Left kidney (tissue), 2 donors: Measurements from ENCODE around the gene MYMK. TPM values are rescaled to one million over a fixed set of nuclear protein-coding genes. Genes with fewer than 3 reads are reported as not detected.

Experiments used
- DNase-seq: peaks from one replicate; pipeline ENCODE4 v3.0.0-alpha.2; 2013
- polyA plus RNA-seq: library from polyadenylated mRNA; unstranded; fragments of 120-200 nt; gene quantifications from one replicate; pipeline ENCODE4 v1.2.1, GENCODE V29; 2013; ENCODE audit not compliant: insufficient read length

Gene MYMK
- polyA plus RNA-seq, 1 donor = 0.37 TPM

DNA sequence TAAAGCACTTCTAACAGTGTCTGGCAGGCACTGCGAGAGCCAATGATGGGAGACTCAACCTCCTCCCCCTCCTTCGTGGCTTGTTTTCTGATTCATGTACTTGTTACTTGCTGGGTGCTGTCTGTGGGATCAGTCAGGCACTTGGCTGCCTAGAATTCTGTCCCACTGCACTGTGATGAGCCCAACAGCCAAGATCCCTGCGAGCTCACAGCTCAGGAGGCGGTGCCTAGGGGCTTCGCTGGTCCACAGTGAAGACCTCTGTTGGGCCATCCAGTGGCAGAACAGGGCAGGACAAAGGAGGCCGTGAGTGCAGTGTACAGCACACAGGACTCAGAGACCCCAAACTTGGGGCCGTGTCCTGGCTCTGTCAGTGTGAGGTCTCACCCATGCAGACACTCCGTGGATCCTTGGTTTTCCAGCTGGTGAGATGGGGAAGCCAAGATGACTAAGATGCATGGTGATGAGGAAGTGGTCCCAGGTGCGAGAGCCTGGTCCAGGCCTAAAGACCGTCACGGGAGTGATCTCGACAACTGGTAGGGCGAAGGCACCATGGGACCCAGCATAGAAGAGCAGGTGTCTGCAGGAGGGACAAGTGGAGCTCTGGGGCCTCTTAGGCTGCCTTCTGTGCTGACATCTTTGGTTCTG lies 19.5 kb downstream of the MYMK start:
- DNase-seq = no peak

DNA sequence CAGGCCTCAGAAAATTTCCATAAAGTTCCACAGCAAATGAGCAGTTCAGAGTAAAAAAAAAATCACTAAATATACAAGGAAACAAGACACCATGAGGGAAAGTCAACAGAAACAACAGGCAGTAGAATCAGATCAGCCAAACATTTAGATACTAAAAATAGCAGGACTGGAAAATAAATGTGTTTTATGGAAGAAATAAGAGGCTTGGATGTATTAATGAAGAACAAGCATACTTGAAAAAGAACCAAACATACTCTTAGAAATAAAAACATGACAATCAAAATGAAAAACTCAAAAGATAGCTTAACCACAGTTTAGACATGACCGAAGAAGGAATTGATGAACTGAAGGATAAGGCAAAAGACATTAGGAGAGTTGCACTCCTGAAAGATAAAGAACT lies 22.6 kb downstream of the MYMK start:
- no peak for DNase-seq

DNA sequence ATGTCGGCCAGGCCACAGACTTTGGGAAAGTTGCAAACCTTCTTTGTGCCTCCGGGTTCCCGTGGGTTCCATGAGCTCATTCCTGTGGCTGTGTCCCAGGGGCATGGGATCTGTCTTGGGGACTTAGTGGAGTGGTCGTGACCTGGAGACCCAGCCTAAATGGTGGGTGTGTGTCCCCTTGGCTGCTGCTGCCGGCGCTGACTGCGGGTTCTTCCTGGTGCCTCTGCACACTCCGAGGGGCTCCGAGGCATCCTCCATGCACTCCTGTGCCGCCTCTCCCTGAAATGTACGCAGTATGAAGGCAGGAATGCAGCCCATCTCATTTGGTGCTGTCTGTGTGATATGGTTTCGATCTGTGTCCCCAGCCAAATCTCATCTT lies 24.9 kb downstream of the MYMK start:
- DNase-seq = no peak

DNA sequence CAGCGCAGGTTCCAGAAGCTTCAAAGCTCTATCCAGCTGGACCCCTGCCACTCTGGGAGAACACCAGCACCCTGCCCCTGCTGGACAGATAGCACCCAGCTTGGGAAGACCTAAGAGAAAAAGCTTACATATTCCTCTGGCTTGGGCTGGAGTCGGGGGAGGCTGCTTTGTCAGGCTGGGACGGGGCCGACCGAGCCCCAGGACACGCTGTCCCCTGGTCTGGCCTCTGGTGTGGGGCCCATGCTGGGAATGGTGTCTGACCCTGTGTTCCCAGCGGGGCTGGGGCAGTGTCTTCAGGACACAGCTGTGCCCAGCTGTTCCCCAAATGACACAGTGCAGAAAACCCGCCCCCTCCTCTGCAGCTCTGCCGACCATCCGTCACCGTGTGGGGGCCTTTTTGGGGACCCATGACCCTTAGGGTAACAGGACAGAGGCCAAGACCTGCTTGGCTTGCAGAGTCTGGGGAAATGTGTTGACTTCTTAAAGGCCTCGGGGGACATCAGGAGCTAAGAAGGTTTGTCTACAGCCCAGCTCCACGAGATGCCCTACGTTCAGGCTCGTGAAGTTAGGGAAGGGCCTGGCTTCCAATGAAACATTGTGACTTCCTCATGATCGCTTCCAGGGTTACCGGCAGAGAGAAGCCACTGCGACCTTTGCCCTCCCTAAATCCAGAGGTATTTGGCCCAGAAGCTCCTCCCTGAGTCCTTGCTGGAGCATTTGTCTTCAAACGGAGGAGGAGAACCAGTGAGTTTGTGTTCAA lies 25.4 kb downstream of the MYMK start:
- no peak for DNase-seq

DNA sequence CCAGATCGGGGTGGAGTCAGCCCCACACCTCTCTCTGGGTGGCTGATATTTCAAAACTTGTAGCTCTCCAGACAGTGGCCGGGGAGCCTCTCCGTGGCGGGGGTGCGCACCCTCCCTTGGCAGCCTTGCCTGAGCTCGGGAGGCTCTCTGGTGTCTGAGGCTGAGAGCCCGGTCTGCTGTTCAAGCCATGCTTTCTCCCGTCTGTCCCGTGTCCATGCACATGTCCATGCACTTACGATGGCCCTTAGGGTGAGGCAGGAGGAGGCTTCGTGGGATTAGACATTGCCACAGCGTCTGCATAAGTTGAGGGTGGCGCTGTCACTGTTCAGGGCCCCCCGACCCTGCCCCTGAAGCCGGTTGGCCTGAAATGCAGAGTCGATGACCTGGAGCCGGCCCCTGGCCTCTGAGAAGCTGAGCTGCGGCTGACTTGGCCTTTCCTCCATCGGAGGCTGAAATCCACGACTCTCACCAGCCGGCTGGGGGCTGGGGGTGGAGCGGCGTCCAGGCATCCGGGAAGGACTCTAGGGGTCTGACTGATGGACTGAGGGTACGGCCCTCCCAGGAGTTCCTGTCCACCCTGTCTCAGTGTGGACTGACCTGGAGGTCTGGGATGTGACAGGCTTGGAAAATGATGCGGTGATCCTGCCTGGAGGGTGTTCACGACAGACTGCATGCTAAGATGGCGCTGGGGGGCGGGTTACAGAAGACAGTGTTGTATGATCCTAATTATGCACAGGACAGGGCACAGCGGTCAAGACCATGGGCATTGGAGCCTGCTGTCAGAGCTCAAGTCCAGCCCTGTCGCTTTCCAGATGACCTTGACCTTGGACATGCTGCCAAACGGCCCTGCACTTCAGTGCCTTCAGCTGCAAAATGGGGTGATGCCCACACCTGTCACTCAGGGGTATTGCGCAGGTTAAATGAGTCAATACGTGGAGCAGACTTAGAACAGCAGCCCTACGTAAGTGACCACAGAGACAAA lies 27.6 kb downstream of the MYMK start:
- DNase-seq = no peak

DNA sequence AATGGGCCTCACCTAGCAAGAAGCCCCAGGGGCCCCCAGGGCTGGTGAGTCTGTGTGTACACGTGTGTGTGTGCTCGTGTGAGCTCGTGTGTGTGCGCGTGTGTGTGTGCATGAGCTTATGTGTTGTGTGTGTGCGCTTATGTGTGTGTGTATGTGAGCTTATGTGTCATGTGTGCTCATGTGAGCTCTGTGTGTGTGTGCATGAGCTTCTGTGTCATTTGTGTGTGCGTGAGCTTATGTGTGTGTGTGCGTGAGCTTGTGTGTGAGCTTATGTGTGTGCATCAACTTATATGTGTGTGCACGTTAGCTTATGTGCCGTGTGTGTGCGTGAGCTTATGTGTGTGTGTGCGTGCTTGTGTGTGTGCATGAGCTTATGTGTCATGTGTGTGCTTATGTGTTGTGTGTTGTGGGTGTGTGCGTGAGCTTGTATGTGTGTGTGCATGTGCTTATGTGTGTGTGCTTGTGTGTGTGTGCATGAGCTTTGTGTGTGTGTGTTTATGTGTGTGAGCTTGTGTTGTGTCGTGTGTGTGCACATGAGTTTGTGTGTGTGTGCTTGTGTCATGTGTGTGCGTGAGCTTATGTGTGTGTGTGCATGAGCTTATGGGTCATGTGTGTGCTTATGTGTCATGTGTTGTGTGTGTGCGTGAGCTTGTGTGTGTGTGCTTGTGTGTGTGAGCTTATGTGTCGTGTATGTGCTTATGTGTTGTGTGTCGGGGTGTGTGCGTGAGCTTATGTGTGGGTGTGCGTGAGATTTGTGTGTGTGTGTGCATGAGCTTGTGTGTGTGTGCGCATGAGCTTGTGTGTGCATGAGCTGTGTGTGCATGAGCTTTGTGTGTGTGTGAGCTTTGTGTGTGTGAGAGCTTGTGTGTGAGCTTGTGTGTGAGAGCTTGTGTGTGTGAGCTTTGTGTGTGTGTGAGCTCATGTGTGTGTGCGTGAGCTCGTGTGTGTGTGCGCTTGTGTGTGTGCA lies 29.1 kb downstream of the MYMK start:
- DNase-seq = no peak

DNA sequence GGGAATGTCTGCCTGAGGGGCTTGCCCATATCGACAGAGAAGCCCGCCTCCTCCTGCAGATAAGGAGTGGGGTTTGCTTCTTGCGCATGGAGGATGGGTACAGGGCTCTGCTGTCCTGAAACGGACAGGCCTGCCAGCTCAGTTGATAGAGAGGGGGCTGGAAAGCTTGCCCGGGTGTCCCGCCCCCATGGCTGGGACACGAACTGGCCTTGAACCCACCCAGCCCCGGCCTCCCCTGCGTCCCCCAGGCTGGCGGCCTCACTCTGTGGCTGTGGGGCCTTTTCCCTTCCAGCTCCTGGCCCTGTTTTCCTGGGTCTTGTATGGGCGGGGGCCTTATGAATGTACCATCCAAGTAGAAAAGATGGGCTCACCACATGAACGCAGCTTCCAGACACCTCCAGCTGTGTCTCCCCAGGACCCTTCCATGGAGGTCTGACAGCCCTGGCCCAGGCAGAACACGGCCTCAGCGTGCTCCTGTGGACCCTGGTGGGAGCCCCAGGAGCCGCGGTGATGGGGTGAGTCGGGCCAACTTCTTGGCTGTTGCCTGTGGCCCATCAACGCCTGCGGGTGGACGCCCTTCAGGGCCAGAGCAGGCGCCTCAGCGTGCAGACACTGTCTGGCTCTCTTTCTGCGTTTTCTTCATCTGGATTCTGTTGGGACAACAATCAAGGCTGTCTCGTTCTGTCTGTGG lies 30.0 kb downstream of the MYMK start:
- no peak for DNase-seq

DNA sequence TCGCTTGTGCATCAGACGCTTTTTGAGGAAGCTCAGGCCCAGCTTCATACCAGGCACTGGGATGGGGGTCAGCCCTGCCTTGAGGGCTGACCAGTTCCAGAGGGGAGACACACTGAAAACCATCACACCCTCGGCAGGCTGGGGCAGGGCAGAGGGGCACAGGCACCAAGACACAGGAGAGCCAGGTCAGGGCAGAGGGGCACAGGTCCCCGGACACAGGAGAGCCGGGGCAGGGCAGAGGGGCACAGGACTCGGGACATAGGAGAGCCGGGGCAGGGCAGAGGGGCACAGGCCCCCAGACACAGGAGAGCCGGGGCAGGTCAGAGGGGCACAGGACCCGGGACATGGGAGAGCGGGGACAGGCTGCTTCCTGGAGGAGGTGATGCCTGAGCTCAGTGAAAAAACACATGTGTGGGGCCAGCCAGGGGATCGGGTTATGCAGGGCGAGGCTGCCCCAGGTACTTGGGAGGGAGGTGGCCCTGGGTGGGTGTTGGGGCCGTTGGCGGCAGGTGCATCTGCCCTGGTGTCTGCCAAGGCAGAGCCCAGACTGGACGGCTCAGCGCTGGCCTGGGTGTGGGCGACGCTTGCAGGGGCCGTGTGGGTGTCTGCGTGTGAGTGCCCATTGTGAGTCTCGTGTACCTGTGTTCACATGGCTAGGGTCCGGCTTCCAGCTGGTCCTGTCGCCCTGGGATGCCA lies 30.8 kb downstream of the MYMK start:
- DNase-seq = no peak

DNA sequence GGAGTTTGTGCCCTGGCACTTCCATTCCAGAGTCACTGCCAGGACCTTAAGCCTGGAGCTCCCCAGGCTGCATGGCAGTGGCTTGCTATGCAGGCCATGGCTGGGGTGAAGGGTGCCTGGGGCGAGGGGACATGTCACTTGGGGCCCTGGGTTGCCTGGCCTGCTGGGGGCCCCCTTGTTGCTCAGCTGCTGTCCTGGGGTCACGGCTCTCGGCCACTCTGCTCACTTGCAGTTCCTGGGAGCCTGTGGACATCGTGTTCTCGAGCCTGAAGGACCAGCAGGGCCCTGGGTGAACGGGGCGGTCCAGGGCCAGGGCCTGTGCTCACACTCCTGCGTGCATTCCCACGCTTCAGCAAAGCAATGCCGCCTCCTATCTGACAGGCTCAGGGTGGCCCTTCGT lies 31.3 kb downstream of the MYMK start:
- no peak for DNase-seq

DNA sequence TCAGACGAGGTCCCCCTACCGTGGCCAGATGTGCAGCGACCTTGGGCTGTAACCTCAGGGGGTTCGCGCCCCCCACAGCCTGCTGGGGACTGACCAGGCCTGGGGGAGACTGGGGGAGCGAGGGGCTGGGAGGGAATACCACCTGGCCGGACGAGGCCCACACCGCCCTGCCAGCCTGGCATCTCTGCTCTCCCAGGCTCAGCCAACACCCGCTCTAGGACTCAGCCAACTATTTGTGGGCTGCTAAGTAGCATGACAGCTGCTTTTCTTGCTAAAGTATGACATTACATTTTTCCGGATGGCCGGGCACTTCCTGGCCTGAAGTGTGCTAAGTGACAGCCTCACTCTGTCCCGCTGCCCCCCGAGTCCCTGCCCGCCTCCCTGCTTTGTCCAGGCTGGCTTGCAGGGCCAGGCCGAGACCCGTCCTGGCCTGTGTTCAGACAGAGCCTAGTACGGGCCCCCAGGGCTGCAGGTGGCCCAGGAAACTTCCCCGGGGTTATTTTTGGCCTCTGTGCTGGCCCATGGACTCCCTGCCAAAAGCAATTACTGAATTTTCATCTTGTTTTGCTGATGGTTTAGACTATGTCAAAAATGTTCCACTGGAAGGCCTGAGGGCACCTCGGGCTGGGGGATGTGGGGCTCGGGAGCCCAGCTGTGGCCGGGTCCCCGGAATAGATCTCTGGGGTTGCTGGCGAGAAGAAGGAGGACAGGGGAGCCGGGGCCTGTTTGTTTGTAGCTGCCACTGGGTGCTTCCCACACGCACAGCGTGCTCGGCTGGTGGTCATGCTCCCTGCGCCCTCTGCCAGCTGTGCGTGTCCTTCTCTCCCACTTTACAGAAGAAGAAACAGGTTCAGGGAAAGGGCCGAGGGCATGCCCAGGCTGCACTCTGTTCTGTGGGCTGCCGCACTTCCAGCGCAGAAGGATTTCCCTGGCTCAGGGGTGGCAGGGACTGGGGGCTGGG lies 32.4 kb downstream of the MYMK start:
- DNase-seq = no peak

DNA sequence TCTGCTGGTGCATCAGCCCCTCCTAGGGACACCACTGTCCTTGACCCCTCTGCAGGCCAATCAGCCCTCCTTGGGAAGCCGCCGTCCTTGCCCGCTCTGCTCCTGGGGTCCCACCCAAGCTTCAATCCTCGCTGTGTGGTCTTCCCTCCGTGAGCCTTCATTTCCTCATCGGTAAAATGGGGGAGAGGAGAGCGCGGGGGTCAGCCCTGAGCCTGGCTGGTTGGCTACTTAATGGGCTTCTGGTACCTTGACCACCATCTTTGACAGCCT lies 33.2 kb downstream of the MYMK start:
- no peak for DNase-seq

DNA sequence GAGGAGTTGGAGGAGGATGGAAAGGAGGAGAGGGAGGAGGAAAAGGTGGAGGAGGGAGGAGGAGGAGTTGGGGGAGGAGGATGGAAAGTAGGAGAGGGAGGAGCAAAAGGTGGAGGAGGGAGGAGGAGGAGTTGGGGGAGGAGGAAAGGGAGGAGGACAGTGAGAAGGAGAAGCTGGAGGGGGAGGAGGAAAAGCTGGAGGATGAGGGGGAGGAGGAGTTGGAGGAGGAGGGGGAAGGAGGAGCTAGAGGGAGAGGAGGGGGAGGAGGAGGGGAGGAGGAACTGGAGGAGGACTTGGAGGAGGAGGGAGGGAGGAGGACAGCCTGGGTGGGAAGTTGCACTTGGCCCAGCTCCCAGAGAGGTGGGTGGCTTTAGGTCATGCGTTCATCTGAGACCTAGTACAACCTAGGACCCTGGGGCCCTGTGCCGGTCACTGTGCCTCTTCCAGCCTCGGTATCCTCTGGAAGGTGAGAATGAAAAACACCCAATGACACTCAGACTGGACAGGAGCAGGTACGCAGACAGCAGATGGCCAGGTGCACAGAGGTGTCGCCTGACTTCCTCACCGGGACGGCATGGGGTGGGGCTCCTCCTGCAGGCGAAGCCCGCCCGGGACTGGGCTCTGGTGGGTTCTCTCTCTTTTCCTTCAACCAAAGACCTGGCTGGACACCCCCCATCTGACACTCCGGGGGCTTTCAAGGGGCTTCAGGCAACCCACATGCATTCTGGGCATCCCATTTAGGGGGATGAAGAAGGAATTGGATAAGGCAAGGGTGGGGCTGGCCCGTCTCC lies 33.7 kb downstream of the MYMK start:
- DNase-seq = no peak

DNA sequence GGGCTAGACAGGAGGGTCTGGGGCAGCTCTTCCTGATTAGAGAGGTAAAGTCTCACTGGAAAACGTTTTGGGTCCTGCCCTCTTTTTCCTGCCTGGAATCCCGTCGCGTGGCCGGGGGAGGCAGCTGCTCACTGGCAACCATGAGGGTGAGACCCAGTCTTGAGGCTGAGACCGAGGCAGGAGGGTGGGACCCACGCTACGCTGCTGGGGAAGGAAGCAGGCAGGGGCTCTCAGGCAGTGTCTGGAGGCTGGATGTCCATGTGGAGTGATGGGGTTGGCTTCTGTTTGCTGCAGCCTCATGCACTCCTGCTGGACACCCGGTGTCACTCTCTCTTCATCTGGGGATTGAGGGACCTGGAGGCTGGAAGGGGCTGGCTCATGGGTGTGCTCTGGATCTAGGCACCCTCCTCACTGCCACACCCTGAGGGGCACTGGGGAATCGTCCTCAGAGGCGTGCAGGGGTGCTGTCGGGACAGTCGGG lies 34.5 kb downstream of the MYMK start:
- DNase-seq = no peak

DNA sequence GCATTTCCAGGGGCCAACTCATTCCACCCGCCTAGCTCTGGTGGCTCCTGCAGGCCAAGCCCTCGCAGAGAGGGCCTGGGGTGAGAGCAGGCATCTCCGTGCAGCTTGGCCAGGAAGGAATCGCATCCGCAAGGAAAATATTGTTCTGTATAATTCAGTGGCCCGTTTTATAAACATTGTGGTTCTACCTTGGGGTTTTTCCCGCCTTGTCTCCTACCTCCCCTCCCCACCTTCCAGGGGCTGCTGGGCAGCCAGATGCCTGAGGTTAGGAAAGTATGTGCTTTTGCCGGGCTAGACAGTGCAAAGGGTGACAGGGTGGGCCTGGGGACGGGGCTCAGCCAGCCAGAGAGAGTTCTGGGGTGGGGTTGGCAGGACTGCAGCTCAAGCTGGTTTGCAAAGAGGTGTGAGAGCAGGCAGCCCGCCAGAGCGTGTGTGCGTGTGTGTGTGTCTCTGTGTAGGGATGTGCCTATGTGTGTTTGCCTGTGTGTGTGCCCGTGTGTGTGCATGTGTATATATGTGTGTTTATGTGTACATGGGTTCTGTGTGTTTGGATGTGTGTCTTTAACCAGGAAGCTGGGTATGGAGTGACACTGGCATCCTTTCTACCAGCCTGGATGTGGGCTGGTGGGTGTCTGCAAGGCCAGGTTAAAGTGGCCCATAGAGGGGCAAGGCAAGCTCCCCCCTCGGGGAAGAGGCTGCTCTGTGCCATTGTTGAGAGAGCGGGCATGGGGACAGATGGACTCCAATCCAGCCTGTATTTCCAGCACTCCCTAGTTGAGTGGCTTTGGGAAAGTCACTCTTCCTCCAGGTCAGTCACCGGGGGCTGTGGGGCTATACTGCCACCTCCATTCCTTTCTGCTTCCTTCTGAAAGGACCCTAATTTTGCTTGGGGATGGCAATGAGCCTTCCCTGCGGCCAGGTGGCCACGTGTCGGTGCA lies 35.2 kb downstream of the MYMK start:
- DNase-seq = no peak

DNA sequence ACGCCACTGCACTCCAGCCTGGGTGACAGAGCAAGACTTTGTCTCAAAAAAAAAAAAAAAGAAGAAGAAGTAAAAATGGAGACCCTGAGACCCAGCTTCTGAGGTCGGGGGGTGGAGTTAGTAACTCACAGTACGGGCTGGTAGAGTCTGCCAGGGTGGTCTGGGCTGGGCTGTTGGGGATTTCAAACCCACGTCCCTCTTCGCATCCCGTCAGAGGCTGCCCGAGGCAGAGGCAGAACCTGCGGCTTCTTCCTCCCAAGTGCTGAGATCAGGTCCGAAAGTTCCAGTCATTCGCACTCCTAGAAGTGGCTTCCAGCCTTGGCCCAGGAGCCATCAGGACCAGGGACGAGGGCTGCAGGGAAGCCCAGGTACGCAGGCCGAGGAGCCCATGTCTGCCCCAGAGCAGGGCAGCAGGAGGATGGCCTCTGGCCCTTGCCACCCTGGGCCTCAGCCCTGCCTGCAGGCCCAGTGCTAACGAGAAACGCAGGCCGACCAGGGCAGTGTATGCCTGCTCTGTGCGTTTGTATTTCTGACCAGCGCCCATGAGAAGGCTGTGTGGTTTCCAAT lies 36.0 kb downstream of the MYMK start:
- DNase-seq = no peak

DNA sequence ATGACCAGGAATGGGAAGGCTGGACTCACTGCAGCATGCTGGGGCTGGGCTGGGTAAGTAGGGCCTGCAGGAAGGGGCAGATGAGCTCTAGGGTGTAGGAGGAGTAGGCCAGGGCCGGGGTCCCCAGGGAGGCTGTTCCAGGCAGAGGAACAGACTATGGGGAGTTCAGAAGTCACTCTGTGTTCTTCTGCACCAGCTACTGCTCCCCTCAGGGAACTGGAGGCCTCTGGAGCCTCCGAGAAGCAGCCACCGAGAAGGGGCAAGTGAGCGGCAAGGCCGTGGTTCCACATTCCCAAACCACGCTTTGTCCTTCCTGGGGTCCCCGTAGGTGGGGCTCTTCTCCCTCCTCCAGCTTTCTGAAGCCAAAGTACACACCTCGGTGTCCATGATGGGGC lies 37.4 kb downstream of the MYMK start:
- DNase-seq = no peak
